NCI-H2029 (cell line): ENCODE data around the gene VSX1.
A peak's percentile ranks its signal among the peaks of the same experiment; 100 is the strongest.

Experiments used
- DNase-seq: peaks from one replicate; lab custom pipeline; 2025; lab: John Stamatoyannopoulos, UW

The VSX1 gene

DNA sequence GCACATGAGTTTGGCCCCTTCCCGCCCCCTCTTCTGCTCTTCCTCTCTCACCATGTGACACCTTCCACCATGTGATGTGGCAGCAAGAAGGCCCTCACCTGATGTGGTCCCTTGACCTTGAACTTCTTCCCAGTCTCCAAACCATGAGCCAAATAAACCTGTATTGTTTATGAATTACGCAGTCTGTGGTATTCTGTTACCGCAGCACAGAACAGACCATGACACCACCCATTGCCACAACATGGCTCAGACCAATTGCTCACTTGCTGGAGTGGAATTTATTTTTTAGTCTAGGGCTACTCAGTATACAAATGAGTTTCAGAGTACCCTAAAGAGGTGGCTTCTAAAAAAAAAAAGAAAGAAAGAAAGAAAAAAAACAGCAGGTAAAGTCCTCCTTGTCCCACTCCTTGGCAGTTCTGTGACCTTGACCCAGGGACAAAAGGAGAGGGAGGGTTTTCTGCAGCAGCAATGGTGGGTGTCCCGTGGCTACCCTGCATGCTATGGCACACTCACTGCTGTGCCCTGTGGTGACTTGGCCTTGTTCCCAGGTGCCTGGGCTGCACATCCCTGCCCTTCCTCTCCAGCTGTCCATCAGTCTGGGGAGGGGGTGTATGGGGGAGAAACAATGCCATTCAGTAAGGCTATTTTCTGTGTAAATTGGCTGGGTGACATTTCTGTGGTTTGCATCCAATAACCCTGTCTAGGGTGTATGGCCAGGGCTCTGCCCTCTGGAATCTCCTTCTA is 5.4 kb upstream of the VSX1 start:
- no peak for DNase-seq

DNA sequence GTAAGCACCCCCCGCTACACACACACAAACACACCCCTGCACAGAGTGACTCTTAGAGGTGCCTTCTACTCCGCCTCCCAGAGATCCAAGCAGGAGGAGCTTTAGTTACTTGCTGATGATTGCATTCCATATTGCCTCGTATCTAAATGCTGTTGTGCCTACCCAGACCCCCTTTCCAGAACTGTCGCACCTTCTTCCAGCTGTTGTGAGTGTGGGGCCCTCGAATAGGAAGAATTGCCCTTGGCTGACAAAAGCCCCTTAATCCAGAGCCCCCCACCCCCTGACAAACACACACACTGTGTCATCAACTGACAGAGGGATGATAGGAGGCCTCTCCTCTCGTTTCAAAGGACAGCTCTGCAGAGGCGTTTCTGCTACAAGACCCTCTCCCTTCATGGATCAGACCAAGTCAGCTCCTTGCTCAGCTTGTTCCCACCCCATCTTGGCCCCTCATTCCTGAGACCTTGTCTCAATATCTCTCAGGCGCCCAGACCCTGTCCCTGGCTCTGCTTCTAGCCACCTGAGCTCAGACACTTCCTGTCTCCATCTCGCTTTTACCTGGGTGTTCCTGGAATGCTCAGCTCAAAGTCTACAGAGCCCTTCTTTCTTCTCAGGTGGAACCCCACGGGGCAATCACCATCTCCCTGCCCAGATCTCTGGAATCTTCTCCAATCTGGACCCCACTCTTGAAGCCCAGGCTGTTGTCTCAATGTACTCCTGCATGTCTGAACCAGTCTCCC is 4.0 kb upstream of the VSX1 start:
- DNase-seq = no peak

DNA sequence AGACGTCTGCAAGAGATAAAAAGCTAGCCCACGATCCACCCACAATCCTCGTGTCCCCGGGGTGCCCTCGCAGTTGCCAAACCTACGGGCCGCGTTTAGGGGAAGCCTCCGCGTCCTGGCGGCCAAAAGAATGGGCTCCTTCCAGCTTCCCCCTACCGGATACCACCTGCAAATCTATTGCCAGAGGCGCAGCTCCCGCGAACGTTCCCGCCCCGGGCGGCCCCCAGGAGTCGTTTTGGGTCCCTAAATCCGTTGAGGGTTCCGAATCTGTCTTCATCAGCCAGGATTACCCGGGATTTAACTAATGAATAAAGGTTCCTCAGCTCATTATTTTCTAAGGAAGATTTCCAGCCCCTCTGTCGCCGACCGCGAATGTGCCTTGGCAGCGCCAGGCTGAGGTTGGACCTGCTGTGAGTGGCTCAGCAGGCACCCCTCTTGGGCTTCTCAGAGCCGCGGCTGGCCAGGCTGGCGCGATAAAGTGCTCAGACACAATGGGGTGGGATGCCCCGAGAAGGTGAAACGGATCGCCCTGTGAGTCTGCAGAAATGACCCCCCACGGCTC is 2.8 kb upstream of the VSX1 start:
- no peak for DNase-seq

DNA sequence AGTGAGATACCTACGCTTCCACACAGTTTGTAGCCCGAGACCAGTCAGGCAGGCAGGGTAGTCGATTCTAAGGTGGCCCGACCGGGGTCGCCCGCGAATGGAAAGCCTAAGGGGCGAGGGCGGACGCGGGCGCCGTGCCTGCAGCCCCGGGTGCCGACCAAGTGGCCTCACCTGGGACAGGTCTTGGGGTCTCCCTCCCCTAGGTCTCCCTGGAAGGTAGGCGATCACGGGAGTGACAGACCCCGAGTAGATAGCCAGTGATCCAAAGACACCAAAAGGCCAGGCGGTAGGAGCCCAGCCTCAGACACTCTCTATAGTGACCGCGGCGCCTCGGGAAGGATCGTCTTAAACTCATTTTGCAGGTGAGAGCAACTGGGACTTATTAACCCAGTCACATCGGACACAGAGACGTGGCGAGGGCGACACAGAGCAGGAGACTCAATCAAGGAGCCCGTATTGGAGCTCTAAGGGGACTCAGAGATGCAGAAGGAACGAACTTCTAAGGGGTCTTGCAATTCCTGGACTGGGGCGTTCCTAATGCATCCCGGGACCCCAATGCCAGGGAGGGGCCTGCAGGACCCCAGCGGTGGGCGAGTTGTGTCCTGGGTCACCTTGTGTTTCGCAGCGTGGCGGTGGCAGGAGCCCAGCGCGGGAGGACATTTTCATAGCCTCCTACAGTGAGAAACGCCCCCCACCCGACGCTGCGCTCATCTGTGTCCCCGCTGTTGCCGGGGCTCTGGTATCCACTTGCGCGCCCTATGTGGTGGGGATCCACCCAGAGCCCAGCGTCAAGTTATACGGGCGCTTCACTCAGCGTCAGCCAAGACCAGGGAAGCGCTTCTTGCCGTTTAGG is 2.1 kb upstream of the VSX1 start:
- no peak for DNase-seq

DNA sequence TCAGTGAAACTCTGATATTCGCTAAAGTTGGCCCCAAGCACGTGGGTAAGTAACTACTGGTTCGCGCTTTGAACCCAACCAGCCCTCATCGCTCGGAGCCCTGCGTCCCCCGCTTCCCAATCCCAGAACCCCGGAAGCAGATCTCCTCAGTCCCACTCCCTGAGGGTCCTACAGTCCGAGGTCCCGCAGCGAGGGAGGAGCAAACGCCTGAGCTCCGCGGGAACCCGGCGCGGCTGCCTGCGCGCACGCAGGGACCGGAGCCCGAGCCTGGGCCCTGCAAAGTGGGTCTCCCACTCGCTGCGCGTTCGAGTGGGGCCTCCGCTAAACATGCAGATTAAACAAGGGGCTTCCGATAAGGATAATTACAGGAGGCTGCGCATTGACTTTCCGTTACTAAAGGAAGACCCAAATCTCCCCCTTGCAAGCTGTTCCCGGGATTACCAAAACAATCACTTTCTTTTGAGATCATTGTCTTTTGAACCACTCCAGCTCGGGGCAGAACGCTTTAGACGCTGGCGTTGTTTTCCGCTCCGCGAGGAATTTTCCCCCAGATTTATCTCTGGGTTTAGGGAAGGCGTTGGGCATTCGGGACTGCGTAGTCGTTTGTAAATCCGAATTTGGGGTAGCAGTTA is 1.3 kb upstream of the VSX1 start:
- DNase-seq = no peak

DNA sequence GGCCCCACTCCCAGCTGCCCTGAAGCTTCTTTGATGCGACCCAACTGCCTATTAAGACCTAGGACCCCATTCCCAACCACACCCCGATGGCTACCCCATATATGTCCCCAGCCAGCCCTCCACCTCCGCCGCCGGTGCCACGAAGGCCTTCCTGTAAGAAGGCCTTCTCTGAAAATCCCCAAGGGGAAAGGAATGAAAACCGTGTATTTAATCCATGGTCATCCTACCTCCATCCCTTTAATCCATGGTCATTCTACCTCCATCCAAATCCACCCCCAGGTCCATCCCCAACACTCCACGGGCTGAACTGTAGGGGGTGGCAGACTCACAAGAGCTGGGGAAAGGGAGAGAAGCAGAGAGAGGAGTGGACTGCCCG is 545 bp upstream of the VSX1 start:
- no peak for DNase-seq

DNA sequence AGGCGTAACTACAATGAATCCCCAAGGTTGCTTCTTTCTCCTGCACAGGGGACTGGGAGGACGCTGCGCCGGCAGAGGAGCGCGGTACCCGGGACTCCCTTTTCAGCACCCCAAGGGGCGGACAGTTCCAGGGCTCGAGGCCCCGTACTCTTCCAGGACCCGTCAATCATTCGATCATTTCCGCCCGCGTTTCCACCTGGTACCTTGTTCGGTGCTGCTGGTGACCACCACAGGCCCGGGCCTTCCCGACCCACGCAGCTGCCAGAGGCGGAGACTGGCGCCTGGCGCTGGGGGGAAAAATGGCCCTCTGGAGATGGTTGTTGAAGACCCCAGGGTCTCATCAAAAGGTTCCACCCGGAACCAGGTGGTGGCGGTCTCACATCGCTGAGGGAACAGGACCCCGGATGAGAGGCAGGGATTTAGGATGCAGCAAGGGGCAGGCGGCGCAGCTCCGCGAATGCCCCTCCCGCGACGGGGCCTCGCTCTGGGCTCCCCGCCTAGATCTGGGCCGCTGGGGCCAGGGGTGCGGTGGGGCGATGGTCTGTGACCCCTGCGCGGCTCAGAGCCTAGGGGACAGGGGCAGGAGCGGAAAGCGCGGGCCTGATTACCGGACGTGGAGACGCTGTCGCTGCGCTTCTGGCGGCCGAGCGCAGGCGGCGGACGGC is 744 bp downstream of the VSX1 start:
- no peak for DNase-seq

DNA sequence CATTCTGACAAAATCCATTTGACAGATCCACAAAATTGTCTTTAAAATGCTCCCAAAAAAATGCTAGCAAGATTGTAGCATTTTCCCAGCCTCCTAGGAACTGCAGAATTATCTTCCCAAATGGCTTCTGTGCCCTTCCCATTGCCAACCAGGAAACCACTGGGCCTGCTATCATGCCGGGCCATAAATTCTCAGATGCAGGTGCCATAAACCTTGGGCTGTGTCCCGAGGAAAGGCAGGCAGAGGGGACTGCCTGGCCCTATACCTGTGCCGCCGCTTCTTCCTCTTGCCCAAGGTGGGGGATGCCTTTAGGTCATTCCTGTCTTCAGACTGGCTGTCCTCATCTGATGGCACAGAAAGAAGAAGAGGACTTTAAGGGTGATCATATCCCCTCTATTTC is 2.8 kb downstream of the VSX1 start:
- no peak for DNase-seq

DNA sequence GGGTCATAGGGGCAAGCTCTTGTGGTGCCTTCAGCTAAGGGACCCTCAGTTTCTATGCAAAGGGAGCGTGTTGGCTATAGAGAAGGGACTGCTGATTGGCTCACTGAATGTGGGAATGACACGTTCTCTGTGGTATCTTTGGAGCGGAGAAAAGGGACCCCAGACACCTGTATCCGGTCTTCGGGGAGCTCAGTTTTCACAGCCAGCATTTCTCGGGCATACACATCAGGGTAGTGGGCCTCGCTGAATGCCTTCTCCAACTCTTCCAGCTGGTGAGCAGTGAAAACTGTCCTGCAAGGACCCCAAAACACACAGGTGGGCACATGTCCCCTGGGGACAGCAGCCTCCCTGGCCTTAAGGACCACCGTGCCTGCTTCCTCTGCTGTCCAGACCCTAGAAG is 3.3 kb downstream of the VSX1 start:
- no peak for DNase-seq

DNA sequence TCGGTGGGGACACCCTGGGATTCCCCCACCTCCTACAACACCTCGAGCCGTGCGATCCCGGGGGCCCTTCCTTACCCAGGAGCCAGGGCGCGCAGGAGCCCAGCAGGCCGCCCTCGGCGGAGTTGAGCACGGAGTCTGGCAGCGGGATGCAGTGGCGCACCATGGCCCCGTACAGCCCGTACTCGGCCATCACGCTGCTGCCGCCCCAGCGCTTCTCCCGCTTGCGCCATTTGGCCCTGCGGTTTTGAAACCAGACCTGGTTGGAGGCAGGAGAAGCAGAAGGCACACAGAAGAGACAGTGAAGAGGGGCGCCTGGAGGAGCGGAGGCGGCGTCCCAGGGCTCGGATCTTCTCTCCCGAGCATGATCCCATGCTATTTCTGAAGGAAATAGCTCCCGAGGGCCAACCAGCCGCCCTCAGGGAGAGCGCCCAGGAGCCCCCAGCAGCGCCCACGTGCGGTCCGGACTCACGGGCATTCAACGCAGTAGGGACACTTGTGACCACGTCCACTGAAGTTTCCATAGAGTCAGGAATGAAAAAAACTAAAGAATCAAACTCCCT is 4.3 kb downstream of the VSX1 start:
- no peak for DNase-seq

DNA sequence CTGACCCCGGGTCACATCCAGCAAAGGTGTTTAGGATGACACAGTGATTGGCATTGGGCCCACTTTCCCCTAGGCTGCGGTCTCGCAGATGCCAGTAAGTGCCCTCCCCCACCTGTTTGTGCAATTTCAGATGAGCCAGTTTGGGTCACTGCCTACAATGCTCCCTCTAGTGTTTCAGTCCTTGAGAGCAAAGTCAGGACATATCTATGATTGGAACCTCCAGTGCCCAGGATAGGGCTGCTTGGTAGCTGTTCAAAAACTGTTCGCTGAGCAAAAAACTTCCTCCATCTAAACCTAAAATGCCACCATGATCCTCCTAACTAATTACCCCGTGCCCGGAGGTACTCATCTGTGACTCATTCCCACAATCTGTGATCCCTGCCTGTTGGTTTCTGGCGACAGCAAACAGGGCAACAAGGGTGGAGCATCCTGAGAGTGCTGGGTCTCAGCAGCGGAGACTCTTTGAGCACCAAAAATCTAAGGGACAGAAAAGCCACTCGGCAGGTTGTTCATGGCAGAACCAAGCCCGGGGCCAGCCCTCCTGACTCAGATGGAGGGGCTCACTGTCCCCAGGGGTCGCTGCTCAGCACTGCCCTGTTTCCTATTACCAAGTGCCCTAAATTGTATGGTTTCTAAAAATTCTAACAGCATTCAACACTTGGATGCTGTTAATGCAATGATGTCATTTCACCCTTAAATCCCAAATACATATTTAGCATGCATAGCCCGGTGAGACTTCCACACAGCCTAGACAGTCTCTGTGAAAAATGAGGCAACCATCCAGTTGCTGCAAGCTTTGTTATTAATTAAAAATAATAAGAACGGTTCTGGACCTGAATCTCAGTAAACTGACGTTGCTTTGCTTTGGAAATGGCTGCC is 5.0 kb downstream of the VSX1 start:
- peak; percentile 96 for DNase-seq

DNA sequence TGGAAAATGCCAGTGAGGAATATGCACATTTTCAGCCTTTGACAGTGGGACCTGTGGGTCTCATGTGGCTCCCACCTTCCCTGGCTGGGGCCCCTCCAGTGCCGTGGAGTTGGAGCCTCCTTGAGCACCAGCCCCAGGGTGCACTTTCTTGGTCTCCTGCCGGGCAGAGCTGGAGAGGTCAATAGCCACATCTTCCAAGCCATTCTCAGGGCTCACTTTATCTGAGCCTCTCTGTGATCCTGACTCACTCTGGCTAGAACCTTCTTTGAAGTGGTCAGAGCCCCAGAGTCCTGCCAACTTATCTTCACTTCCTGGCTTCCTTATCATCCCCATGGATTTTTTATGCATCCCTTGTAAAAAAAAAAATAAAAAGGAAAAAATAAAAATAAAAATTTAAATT is 5.7 kb downstream of the VSX1 start:
- no peak for DNase-seq

DNA sequence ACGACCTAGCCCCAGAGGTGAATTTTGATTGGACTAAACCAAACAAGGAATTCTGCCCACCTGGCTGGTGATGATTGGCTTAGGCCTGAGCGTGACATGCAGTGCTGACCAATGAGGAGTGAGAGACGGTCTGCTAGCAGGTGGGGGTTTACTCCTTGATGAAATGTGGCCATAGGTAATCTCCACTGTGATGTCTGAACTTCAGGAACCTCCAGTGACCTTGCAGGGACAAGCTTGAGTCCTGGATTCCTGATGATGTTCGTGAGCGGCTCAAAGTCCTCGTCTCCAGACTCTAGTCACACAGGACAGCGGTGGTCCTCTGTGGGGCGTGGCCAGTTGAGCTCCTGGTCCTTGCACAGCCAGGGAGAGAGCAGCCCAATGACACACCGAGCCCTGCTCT is 8.4 kb downstream of the VSX1 start:
- DNase-seq = no peak

DNA sequence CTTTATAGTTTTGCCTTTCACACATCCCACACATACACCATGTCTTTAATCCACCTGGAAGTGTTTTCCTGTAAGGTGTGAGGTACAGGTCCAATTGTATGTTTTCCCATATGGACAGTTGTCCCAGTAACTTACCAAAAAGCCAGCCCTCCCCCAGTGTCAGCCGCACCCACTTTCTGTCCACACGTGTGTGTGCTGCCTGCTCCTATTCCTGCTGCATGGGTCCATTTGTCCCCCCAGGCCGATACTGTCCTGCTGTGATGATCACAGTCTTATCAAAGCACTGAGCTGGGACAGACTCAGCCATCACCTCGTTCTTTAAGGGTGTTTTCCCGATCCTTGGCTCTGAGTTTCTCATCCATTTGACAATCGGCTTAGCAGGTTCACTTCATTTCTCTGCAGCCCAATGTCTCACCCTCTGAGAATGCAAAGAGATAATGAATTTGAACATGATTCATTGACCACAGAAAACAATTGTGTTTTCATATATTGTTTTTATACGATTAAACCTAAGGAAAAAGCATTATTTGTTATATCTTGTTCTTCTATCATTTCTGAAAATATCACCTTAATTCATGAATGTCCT is 9.6 kb downstream of the VSX1 start:
- no peak for DNase-seq

DNA sequence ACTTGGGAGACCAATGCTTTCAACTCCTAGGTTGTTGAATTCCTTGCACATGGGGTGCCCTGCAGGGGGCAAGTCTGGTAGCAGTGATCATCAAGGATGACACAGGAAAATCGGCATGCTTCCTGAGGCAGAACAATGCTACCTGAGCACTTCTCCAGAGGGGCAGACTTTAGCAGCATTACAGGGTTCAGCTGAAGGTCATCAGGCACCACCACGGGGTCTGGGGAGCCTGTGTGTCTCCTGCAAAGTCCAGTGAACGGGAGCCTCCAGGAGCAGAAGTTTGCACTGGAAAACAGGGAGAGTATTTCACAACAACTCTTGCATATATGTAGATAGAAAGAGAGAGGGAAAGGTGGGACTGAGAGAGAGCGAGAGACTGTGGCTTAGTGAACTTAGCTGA is 10.2 kb downstream of the VSX1 start:
- DNase-seq = no peak

DNA sequence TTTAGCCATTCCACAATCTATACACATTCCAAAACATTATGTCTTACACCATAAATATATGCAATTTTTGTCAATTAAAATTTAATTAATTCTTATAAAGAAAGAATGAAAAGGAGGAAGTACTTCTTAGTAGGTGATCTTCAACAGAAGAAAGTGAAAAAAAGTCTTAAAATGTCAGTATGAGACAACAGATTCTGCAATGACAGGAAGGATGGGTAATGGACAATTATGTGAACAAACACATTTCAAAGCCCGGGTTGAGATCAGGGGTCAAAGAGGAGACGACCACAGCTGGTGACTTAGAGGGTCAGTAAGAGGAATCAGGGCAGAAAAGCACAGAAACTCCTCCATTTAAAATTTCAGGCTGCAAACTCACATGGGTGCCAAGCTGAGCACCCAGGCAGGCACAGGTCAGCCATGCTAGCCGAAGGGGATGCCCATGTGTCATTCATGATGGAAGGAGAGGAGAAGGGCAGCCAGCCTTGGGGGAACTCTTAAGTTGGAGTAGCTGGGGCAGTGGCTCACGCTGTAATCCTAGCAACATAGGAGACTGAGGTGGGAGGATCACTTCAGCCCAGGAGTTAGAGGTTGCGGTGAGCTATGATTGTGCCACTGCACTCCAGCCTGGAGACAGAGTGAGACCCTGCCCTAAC is 11.0 kb downstream of the VSX1 start:
- DNase-seq = no peak

DNA sequence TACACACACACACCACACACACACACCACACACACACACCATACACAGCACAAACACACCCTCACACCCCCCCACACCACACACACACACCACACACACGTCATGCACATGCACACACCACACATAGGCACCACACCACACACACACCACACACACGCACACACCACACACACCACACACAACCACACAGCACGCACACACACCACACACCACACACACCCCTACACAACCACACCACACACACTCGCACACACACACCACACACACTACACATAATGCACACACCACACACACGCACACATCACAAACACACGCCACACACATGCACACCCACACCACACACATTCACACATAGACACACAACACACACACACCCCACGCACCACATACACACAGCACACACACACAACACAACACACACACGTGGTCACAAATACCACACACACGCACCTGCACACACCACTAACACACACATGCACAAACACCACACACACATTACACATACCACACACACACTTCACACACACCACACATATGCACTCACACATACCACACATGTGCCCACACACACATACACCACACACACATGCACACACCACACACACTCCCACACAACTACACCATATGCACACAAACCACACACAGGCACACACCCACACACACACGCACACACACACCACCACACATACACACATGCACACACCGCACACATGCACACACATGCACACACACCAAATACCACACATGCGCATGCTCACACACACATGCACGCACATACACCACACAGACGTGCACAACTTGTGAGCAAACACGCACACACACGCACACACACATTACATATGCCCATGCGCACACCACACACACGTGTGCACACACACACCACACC is 14.6 kb downstream of the VSX1 start:
- no peak for DNase-seq

DNA sequence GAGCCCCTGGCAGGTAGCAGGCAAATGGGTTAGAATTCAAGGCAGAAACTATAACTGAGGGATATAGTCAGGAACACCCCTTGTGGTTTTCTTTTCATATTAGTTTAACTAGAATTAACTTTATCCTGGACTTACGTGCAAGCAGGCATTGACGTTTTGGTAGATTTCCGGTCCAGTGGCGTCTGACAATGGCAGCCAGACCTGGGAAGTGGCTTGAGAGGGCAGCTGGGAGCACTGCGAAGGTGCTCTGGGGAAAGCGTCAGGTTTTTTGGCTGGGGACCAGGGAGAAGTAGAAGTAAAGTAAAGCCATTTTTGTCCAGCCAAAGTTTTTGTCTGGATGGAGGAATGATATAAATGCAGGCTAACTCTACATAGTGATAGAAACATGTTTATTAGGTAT is 15.6 kb downstream of the VSX1 start:
- DNase-seq = peak; percentile 38
